ENCODE measurements around the gene LMNTD1.
"Not testable (repeated sequence)": the region's sequence is repeated elsewhere in the genome, so short reads cannot be mapped to it uniquely, and the experiment has no call there.

DNA sequence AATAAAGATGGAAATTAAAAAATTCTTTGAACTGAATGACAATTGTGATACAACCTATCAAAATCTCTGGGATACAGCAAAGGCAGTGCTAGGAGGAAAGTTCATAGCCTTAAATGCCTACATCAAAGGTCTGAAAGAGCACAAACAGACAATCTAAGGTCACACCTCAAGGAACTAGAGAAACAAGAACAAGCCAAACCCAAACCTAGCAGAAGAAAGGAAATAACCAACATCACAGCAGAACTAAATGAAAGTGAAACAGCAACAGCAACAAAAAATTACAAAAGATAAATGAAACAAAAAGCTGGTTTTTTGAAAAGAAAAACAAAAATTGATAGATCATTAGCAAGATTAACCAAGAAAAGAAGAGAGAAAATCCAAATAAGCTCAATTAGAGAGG is 42.4 kb upstream of the LMNTD1 start:
- TF ChIP-seq CTCF (IDR thresholded peaks at IDR 0.05 in 8 of 11, conservative IDR thresholded peaks at IDR 0.05 in 3 of 11); POLR2A (IDR thresholded peaks at IDR 0.05): not testable (repeated sequence)
